A549 (cell line): ENCODE data around the gene MRPL22.

Experiments used
- CBX2 ChIP-seq: fragments of 200-600 bp; sonication (generic); IDR thresholded peaks from 2 replicates; pipeline ENCODE4 v1.6.1; 2016; ENCODE audit warnings: low read depth, mild to moderate bottlenecking, borderline replicate concordance
- EP300 ChIP-seq, 2 experiments: fragments of >200 bp; sonication (Bioruptor Twin); formaldehyde crosslinking; IDR thresholded peaks; 2 replicates in 1 of 2; 3 replicates in 1 of 2; pipeline ENCODE4 v1.6.1; 2016 to 2017
- NPAS2 ChIP-seq: fragments of 250-450 bp; sonication (Bioruptor Pico); IDR thresholded peaks from 2 replicates; pipeline ENCODE4 v1.8.0; 2022; ENCODE audit warnings: mild to moderate bottlenecking, moderate library complexity, borderline replicate concordance
- NR3C1 ChIP-seq: fragments of >200 bp; sonication (Bioruptor Twin); formaldehyde crosslinking; IDR thresholded peaks from 3 replicates; pipeline ENCODE4 v1.6.1; 2017
- POLR2A ChIP-seq: IDR thresholded peaks from 2 replicates; pipeline ENCODE4 v1.6.1; 2012; ENCODE audit warnings: mild to moderate bottlenecking, low read length
- RAD21 ChIP-seq, 2 experiments: fragments of >200 bp in 1 of 2; sonication (Bioruptor Twin) in 1 of 2; formaldehyde crosslinking in 1 of 2; IDR thresholded peaks in 1 of 2; conservative IDR thresholded peaks in 1 of 2; 2 replicates in 1 of 2; 3 replicates in 1 of 2; pipeline ENCODE4 v1.6.1; 2012 to 2018; ENCODE audit warnings: inconsistent platforms in 1 of 2
- SMC3 ChIP-seq: fragments of >200 bp; sonication (Bioruptor Twin); formaldehyde crosslinking; IDR thresholded peaks from 3 replicates; pipeline ENCODE4 v1.6.1; 2018; ENCODE audit warnings: inconsistent platforms
- SREBF2 ChIP-seq: fragments of 450-650 bp; IDR thresholded peaks from 2 replicates; pipeline ENCODE4 v1.6.1; 2014; ENCODE audit warnings: mild to moderate bottlenecking, moderate library complexity
- TF ChIP-seq, protein P1 (sequence below): fragments of >200 bp; sonication (Bioruptor Twin); formaldehyde crosslinking; IDR thresholded peaks from 3 replicates; pipeline ENCODE4 v1.5.1; 2016

DNA sequence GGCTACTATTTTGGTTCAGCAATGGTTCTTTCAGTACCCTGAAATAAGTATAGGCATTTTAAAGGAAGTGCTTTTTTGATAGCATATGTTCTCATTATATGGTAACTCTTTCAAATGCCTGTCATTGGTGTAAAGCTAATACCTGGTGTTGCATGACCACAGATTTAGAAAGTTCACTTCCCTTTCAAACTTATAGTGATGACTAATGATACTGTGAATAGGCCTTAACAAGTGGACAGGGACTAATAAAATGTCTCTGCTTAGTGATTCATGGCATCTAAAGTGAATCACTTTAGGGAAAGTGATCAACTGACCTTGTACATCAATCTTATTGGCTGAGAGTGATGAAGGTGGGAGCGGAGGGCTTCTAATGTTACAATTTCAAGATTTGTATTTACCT, 21.6 kb downstream of the MRPL22 start:
- TF ChIP-seq POLR2A = no peak
- TF ChIP-seq, protein P1, sequence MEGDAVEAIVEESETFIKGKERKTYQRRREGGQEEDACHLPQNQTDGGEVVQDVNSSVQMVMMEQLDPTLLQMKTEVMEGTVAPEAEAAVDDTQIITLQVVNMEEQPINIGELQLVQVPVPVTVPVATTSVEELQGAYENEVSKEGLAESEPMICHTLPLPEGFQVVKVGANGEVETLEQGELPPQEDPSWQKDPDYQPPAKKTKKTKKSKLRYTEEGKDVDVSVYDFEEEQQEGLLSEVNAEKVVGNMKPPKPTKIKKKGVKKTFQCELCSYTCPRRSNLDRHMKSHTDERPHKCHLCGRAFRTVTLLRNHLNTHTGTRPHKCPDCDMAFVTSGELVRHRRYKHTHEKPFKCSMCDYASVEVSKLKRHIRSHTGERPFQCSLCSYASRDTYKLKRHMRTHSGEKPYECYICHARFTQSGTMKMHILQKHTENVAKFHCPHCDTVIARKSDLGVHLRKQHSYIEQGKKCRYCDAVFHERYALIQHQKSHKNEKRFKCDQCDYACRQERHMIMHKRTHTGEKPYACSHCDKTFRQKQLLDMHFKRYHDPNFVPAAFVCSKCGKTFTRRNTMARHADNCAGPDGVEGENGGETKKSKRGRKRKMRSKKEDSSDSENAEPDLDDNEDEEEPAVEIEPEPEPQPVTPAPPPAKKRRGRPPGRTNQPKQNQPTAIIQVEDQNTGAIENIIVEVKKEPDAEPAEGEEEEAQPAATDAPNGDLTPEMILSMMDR = no peak
- TF ChIP-seq NPAS2 (CRISPR knock-in tag) = no peak
- TF ChIP-seq SREBF2 = no peak
- TF ChIP-seq NR3C1 = no peak
- no peak for TF ChIP-seq SMC3
- no peak for TF ChIP-seq RAD21 (conservative IDR thresholded peaks at IDR 0.05 in 1 of 2, IDR thresholded peaks at IDR 0.05 in 1 of 2)
- no peak for TF ChIP-seq EP300 (IDR thresholded peaks at IDR 0.05)
- TF ChIP-seq CBX2 = no peak
